PC-3 (cell line): ENCODE results near the gene SLC39A11.

Experiments used
- EZH2 ChIP-seq: fragments of 300-600 bp; sonication (generic); IDR thresholded peaks from one replicate; pipeline ENCODE4 v1.6.1; 2017; ENCODE audit warnings: antibody characterized with exemption, mild to moderate bottlenecking, low read length; ENCODE audit not compliant: unreplicated experiment
- EZH2phosphoT487 ChIP-seq: fragments of 300-600 bp; sonication (generic); IDR thresholded peaks from 2 replicates; pipeline ENCODE4 v1.6.1; 2018; ENCODE audit warnings: mild to moderate bottlenecking, antibody characterized with exemption, low read length, borderline replicate concordance
- TF ChIP-seq, protein P1 (sequence below): fragments of 300-600 bp; sonication (generic); conservative IDR thresholded peaks from 2 replicates; pipeline ENCODE4 v1.5.1; 2017; ENCODE audit warnings: antibody characterized with exemption, low read depth, mild to moderate bottlenecking, low read length

DNA sequence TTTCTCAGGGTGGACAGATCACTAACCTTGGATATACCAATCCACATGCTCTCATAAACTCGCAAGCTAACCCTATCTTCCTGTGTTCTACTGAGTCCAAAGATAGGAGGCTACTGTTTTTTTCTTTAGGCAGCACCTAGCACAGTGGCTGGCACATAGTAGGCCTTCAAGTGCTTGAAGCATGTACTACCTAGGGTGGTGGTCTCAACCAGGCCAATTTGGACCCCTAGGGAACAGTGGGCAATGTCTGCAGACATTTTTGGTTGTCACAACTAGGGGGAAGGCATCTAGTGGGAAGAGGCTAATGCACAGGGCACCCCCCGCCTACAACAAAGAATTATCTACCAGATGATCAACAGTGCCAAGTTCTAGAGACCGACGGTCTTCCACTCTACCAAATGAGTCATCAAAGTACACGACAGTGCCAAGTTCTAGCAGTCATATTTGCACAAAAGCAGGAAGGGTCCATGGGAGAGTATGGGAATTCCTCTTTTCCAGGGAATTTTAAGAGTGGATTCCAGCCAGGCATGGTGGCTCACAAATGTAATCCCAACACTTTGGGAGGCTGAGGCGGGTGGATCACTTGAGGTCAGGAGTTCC lies 390.3 kb downstream of the SLC39A11 start:
- TF ChIP-seq, protein P1, sequence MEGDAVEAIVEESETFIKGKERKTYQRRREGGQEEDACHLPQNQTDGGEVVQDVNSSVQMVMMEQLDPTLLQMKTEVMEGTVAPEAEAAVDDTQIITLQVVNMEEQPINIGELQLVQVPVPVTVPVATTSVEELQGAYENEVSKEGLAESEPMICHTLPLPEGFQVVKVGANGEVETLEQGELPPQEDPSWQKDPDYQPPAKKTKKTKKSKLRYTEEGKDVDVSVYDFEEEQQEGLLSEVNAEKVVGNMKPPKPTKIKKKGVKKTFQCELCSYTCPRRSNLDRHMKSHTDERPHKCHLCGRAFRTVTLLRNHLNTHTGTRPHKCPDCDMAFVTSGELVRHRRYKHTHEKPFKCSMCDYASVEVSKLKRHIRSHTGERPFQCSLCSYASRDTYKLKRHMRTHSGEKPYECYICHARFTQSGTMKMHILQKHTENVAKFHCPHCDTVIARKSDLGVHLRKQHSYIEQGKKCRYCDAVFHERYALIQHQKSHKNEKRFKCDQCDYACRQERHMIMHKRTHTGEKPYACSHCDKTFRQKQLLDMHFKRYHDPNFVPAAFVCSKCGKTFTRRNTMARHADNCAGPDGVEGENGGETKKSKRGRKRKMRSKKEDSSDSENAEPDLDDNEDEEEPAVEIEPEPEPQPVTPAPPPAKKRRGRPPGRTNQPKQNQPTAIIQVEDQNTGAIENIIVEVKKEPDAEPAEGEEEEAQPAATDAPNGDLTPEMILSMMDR, result no peak
- TF ChIP-seq EZH2phosphoT487 (no peak), EZH2 (no peak)
